HG03354 (cell line): ENCODE results near the gene TRMT2B.
A peak's percentile ranks its signal among the peaks of the same experiment; 100 is the strongest.
"Not testable (repeated sequence)": the region's sequence is repeated elsewhere in the genome, so short reads cannot be mapped to it uniquely, and the experiment has no call there.

ENCODE experiments used
- ATAC-seq: cut with Tn5 transposase; IDR thresholded peaks from one replicate; pipeline ENCODE4 v1.9.1; 2021; ENCODE audit warnings: mild to moderate bottlenecking; ENCODE audit not compliant: unreplicated experiment, poor library complexity, severe bottlenecking

Gene TRMT2B, protein sequence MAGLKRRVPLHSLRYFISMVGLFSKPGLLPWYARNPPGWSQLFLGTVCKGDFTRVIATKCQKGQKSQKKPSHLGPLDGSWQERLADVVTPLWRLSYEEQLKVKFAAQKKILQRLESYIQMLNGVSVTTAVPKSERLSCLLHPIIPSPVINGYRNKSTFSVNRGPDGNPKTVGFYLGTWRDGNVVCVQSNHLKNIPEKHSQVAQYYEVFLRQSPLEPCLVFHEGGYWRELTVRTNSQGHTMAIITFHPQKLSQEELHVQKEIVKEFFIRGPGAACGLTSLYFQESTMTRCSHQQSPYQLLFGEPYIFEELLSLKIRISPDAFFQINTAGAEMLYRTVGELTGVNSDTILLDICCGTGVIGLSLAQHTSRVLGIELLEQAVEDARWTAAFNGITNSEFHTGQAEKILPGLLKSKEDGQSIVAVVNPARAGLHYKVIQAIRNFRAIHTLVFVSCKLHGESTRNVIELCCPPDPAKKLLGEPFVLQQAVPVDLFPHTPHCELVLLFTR

GRCh38 chrX:101051549-101052302, at the start of gene TRMT2B:
TRMT2B (minus strand) TSS chrX:101052111; CDS start chrX:101042289, 9,822 bp downstream.
- peak; percentile 93 for ATAC-seq

- peak; percentile 100 for ATAC-seq
Observed at GRCh38 chrX:101097546-101098453, 45.9 kb upstream of the TRMT2B start, which contains the start of gene CENPI. CENPI (plus strand) TSS chrX:101098204; CDS start chrX:101101071, 2,867 bp downstream.

GRCh38 chrX:101091817-101092216, 39.9 kb upstream of the TRMT2B start:
- ATAC-seq: no peak

GRCh38 chrX:101081231-101081630, 29.3 kb upstream of the TRMT2B start:
- ATAC-seq: no peak

GRCh38 chrX:101080326-101081124, 28.6 kb upstream of the TRMT2B start:
- ATAC-seq: no peak

GRCh38 chrX:101079736-101080270, 27.9 kb upstream of the TRMT2B start:
- no peak for ATAC-seq

- no peak for ATAC-seq
Observed at GRCh38 chrX:101078716-101079598, 27.0 kb upstream of the TRMT2B start, which contains the start of gene TMEM35A. TMEM35A (plus strand) TSS chrX:101078879; CDS start chrX:101079003, 124 bp downstream.

DNA sequence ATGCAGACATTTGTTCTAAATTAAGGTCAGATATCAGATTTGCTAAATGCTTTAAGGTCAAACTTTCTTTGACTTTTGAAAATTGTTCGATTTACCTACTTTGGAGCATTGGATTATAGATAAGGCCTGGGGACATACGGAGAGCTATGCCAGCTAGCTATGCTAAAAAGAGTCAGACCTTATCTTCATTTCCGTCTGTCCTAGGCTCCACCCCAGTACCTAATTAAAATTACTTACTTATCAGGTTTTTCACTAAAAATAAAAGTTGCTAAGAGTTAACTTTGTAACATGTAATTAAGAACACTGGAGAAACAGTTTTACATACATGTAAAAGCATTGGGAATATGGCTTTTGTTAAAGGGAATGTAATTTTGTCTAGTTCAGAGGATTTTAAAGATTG, 19.7 kb upstream of the TRMT2B start:
- ATAC-seq: no peak

DNA sequence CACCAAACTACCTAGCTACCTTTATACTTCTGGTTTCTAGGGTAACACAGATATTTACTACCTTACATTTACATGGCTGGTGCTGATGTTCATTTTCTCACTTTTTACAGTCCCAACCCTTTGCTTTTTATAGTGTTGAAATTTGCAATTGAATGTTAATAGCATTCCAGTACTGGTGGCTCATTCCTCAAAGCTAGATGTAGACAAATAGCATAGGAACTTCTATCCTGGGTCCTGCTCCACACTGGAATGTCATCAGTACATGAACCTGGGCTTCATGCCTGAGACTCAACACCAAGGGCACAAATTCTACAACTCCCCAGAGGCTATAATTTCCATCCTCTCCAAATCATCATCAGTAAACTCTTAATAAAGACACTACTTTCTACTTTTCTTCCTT, 10.3 kb upstream of the TRMT2B start:
- no peak for ATAC-seq

- ATAC-seq: peak; percentile 89
Observed at GRCh38 chrX:101057093-101057714, 5.3 kb upstream of the TRMT2B start.

GRCh38 chrX:101056551-101056950, 4.6 kb upstream of the TRMT2B start:
- not testable (repeated sequence) for ATAC-seq

DNA sequence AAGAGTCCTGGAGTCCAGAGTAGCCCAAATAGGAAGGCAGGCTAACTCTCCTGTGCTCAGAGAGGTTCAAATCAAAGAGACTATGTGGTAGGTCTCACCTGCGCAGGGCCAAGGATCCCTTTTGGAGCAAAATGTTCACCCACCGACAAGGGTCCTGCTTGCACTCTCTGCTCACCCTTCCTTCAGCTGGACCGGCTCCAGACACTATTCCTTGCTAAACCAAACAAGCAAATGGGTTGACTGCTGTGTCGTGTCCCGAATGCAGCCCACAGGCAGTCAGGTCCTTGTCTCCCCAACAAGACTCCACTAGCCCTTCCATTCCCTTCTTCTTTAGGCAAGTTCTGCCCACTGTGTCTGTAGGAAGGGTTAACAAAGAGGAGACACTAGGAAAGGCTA, 760 bp downstream of the TRMT2B start:
- no peak for ATAC-seq

- ATAC-seq: no peak
Observed at GRCh38 chrX:101040197-101040596, 11.7 kb downstream of the TRMT2B start.

DNA sequence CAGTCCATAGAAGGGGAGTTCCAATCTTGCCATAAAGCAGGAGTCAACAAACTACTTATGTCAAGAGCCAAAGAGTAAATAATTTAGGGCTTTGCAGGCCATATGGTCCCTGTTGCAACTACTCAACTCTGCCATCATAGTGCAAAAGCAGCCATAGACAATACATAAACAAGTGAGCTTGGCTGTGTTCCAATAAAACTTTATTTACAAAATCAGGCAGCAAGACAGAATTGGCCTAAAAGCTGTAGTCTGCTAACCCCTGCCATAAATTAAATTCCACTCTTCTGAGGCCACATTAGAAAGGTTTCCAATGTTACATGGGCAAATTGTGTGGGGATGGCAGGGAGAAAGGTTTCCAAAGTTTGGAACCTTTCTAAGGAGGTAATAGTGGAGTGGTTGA, 14.7 kb downstream of the TRMT2B start:
- no peak for ATAC-seq

DNA sequence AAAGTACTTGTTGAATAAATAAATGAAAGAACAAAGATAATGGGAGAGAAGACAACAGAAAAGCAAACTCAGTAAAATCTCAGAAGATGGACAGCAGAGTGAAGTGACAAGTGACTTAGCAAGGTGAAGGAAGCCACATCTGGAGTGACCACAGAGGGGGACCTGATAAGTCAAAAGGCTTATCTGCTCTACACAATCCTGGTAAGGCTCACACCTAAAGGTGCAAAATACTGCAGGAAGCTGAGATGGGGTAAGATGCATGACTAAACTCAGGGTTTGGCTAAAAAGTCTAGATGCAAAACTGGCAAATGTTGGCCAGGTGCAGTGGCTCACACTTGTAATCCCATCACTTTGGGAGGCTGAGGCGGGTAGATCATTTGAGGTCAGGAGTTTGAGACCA, 22.2 kb downstream of the TRMT2B start:
- ATAC-seq: no peak

DNA sequence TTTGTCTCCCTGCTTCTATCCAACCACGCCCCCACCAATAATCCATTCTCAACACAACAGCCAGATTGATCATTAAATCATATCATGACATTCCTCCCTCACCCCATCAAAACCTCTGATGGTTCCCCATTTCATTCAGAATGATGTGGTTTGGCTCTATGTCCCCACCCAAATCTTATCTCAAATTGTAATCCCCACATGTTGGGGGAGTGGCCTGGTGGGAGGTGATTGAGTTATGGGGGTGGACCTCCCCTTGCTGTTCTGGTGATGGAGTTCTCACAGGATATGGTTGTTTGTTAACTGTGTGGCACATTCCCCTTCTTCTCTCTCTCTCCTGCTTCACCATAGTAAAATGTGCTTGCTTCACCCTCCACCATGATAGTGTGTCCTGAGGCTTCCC, 23.3 kb downstream of the TRMT2B start:
- no peak for ATAC-seq

- no peak for ATAC-seq
Observed at GRCh38 chrX:101025126-101025525, 26.8 kb downstream of the TRMT2B start.
